Measurements from ENCODE around the gene RTP5.

DNA sequence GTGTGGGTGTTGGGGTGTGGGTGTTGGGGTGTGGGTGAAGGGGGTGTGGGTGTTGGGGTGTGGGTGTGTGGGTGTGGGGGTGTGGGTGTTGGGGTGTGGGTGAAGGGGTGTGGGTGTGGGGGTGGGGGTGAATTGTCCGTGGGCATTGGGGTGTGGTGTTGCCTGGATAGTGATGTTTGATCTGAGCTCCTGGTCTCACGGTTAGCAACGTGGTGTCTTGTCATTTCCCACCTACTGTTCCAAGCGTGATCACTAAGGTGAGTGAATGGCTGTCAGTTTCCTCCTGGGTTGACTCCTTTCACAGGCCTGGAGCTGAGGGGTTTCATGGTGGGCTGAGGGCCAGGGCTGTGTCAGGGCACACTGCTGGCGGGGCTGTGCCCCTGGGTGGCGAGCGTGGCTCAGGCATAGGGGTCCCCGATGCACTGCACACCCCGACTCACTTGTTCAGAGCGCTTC is 27.2 kb downstream of the RTP5 start:
- TF ChIP-seq, protein P1, sequence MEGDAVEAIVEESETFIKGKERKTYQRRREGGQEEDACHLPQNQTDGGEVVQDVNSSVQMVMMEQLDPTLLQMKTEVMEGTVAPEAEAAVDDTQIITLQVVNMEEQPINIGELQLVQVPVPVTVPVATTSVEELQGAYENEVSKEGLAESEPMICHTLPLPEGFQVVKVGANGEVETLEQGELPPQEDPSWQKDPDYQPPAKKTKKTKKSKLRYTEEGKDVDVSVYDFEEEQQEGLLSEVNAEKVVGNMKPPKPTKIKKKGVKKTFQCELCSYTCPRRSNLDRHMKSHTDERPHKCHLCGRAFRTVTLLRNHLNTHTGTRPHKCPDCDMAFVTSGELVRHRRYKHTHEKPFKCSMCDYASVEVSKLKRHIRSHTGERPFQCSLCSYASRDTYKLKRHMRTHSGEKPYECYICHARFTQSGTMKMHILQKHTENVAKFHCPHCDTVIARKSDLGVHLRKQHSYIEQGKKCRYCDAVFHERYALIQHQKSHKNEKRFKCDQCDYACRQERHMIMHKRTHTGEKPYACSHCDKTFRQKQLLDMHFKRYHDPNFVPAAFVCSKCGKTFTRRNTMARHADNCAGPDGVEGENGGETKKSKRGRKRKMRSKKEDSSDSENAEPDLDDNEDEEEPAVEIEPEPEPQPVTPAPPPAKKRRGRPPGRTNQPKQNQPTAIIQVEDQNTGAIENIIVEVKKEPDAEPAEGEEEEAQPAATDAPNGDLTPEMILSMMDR (IDR thresholded peaks at IDR 0.05; ENCODE audit: low read depth, low read length, poor library complexity, severe bottlenecking) = no peak
- TF ChIP-seq EZH2phosphoT487 (IDR thresholded peaks at IDR 0.05; ENCODE audit: borderline replicate concordance, low read length) = no peak
